ENCODE data around the gene KDM4B. TPM values are rescaled to one million over a fixed set of nuclear protein-coding genes. Genes with fewer than 3 reads are reported as not detected.

KDM4B gene
- total and polyA plus RNA-seq, 9 of the 15 experiments (the other 6 are each of a cell fraction or from before 2014, with no cell fraction given): 0.21 to 29.9 (median 7.3) TPM

DNA sequence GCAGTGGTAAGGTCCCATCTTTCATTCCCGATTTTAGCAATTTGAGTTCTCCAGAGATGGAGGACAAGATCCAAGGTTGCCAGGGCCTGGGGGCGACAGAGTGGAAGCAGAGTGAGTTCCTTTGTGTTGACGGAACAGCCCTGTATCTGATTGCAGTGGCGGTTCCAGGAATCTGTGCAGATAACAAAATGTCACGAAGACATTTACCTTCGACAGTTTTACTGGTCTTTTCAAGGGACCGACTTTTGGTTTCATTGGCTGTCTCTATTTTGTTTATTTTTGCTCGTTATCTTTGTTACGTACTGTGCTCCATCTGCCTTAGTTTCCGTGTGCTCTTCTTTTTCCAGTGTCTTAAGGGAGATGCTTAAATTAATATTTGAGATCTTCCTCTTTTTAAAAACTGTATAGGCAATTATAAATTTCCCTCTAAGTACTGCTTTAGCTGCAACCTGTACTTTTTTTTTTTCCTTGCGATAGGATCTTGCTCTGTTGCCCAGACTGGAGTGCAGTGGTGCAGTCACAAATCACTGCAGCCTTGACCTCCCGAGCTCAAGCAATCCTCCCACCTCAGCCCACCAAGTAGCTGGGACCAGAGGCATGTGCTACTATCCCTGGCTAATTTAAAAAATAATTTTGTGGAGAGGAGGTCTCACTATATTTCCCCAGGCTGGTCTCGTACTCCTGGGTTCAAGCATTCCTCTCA is 23.2 kb downstream of the KDM4B start (continued):
- TF ChIP-seq ZNF445 (CRISPR knock-in tag; IDR thresholded peaks at IDR 0.05; ENCODE audit: low read depth): no peak
- no peak for TF ChIP-seq GATAD2A (IDR thresholded peaks at IDR 0.05)
- no peak for TF ChIP-seq CTCF (IDR thresholded peaks at IDR 0.05 in 2 of 3, conservative IDR thresholded peaks at IDR 0.05 in 1 of 3; ENCODE audit: insufficient read depth in 2 of 3, low read depth in 1 of 3, low read length in 3 of 3)
- 0 out of 2 replicates have a peak, but pooled peaks have one; percentile 24 for TF ChIP-seq SMARCA4 (IDR thresholded peaks at IDR 0.05)
- no peak for TF ChIP-seq ZNF23 (CRISPR knock-in tag; IDR thresholded peaks at IDR 0.05)
- TF ChIP-seq FOXA1 (IDR thresholded peaks at IDR 0.05; ENCODE audit: borderline replicate concordance): no peak
- no peak for TF ChIP-seq CHD4 (IDR thresholded peaks at IDR 0.05; ENCODE audit: insufficient read depth, insufficient replicate concordance, low read depth, low read length, poor library complexity, severe bottlenecking)
- no peak for TF ChIP-seq POU5F1 (IDR thresholded peaks at IDR 0.05; ENCODE audit: borderline replicate concordance, low read depth, low read length, partially characterized antibody)
- no peak for TF ChIP-seq ZNF512 (tag; IDR thresholded peaks at IDR 0.05)
- TF ChIP-seq ZFP30 (CRISPR knock-in tag; IDR thresholded peaks at IDR 0.05; ENCODE audit: borderline replicate concordance): no peak
- TF ChIP-seq IRF9 (tag; IDR thresholded peaks at IDR 0.05): no peak
- TF ChIP-seq SAFB2 (IDR thresholded peaks at IDR 0.05; ENCODE audit: borderline replicate concordance, low read depth, low read length, severe bottlenecking): no peak
- TF ChIP-seq NUFIP1 (IDR thresholded peaks at IDR 0.05; ENCODE audit: partially characterized antibody): no peak
- TF ChIP-seq ZNF511 (CRISPR knock-in tag; IDR thresholded peaks at IDR 0.05): no peak
- no peak for TF ChIP-seq HOXB6 (CRISPR knock-in tag; IDR thresholded peaks at IDR 0.05; ENCODE audit: borderline replicate concordance)
- no peak for TF ChIP-seq ZBTB26 (CRISPR knock-in tag; IDR thresholded peaks at IDR 0.05)
- TF ChIP-seq ZNF124 (CRISPR knock-in tag; IDR thresholded peaks at IDR 0.05): no peak
- no peak for TF ChIP-seq NONO (IDR thresholded peaks at IDR 0.05; ENCODE audit: low read depth in 2 of 2, low read length in 1 of 2)
- TF ChIP-seq KLF1 (tag; IDR thresholded peaks at IDR 0.05): no peak
- TF ChIP-seq, protein P1, sequence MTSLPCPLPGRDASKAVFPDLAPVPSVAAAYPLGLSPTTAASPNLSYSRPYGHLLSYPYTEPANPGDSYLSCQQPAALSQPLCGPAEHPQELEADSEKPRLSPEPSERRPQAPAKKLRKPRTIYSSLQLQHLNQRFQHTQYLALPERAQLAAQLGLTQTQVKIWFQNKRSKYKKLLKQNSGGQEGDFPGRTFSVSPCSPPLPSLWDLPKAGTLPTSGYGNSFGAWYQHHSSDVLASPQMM (CRISPR knock-in tag; IDR thresholded peaks at IDR 0.05): no peak
- TF ChIP-seq CCAR2 (IDR thresholded peaks at IDR 0.05; ENCODE audit: low read depth, low read length): no peak
